ENCODE results near the gene SRRM3.
A peak's percentile ranks its signal among the peaks of the same experiment; 100 is the strongest.

The SRRM3 gene

GRCh38 chr7:76257973-76258372, 56.3 kb downstream of the SRRM3 start:
- DNase-seq (ENCODE audit: low read depth in 2 of 2), result no peak
- TF ChIP-seq CTCF (IDR thresholded peaks at IDR 0.05; ENCODE audit: low read depth, low read length), result no peak
- H3K4me3 ChIP-seq (replicated peaks in 1 of 2; ENCODE audit: low read depth in 2 of 2, low read length in 2 of 2), result no peak overlapping the region

- no peak for TF ChIP-seq CTCF (IDR thresholded peaks at IDR 0.05; ENCODE audit: low read depth, low read length)
- peak overlapping the region in 1 of 2 donors; percentile 4 for H3K4me3 ChIP-seq (replicated peaks in 1 of 2; ENCODE audit: low read depth in 2 of 2, low read length in 2 of 2)
- DNase-seq (ENCODE audit: low read depth in 2 of 2), result no peak
These were observed 57.7 kb downstream of the SRRM3 start for GRCh38 chr7:76259124-76260093.

GRCh38 chr7:76260171-76260703, 58.5 kb downstream of the SRRM3 start:
- TF ChIP-seq CTCF (IDR thresholded peaks at IDR 0.05; ENCODE audit: low read depth, low read length), result no peak
- peak; percentile 25 to 28 for DNase-seq (ENCODE audit: low read depth in 2 of 2)
- H3K4me3 ChIP-seq (replicated peaks in 1 of 2; ENCODE audit: low read depth in 2 of 2, low read length in 2 of 2), result peak overlapping the region in 1 of 2 donors; percentile 19

GRCh38 chr7:76261329-76261728, 59.6 kb downstream of the SRRM3 start:
- no peak overlapping the region for H3K4me3 ChIP-seq (replicated peaks in 1 of 2; ENCODE audit: low read depth in 2 of 2, low read length in 2 of 2)
- no peak for TF ChIP-seq CTCF (IDR thresholded peaks at IDR 0.05; ENCODE audit: low read depth, low read length)
- DNase-seq (ENCODE audit: low read depth in 2 of 2), result no peak

- TF ChIP-seq CTCF (IDR thresholded peaks at IDR 0.05; ENCODE audit: low read depth, low read length), result no peak
- H3K4me3 ChIP-seq (replicated peaks in 1 of 2; ENCODE audit: low read depth in 2 of 2, low read length in 2 of 2), result no peak overlapping the region
- DNase-seq (ENCODE audit: low read depth in 2 of 2), result no peak
These were observed 60.2 kb downstream of the SRRM3 start for GRCh38 chr7:76261931-76262330.

GRCh38 chr7:76262683-76263402, 61.1 kb downstream of the SRRM3 start:
- peak; percentile 91 for TF ChIP-seq CTCF (IDR thresholded peaks at IDR 0.05; ENCODE audit: low read depth, low read length)
- DNase-seq (ENCODE audit: low read depth in 2 of 2), result peak; percentile 72 to 75

More at GRCh38 chr7:76262683-76263402, 61.1 kb downstream of the SRRM3 start:
- H3K4me3 ChIP-seq (replicated peaks in 1 of 2; ENCODE audit: low read depth in 2 of 2, low read length in 2 of 2), result no peak overlapping the region

All from cardiac fibroblast (primary cell).